ENCODE measurements around the gene FAM32A. TPM values are rescaled to one million over a fixed set of nuclear protein-coding genes. Genes with fewer than 3 reads are reported as not detected.

The FAM32A gene
- total and polyA plus RNA-seq, 9 donors, result 37.9 to 68.6 (median 46.5) TPM

- 94 to 97% (median 96%) methylated on average over 16 of the region's 16 CpGs for WGBS, 3 donors
Observed at GRCh38 chr19:16226184-16226591, 41.0 kb downstream of the FAM32A start.

DNA sequence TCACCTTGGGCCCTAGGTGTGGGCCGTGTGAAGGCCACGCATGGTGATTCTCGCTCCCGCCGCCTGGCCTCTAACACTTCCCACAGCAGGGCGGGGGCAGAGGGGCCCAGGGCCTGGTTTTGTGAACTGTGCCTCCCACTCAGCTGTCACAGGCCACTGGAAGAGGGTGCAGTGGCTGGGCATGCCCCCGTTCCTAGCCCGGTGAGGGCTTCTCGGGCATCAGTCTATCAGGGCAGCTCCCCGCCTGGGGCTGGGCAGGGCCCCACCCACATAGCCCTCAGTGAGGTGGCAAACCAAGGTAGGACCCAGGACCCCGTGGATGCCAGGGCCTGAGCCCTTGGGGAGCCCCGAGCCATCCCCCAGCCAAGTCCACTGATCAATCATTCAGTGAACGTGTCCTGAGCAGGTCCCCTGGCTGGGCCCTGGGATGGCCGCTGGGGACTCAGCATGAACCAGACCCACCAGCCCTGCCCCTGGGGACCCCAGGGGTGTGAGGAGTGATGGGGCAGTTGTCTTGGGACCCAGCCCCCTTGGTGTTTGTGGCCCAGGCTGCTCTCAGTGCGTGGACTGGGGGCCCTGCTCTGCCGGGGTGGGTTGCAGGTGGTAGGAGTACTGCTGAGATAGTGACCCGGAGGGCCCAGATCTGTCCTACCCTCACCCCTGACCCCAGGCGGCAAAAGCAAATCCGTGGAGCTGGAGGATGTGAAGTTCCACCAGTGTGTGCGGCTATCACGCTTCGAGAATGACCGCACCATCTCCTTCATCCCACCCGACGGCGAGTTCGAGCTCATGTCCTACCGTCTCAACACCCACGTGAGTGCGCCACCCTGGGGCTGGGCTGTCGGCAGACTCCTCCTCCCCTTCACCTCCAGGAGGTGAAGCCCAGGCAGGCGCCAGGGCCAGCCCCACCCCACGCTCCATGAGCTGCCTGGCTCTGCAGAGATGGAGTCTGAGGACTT lies 41.9 kb downstream of the FAM32A start:
- intact Hi-C loops (cut with DNase I), result no loop called here
- H3K27me3 ChIP-seq, result no peaks in the 10 kb centered on the region
- WGBS, 3 donors, result 88 to 93% (median 89%) methylated on average over 27 to 33 of the region's 33 CpGs
- no peak for DNase-seq
- H3K4me3 ChIP-seq, result no peak overlapping the region
- no peaks in the 10 kb centered on the region for H3K4me1 ChIP-seq (ENCODE audit: insufficient read depth)
- no peaks in the 10 kb centered on the region for H3K9me3 ChIP-seq
- TF ChIP-seq, protein P1, sequence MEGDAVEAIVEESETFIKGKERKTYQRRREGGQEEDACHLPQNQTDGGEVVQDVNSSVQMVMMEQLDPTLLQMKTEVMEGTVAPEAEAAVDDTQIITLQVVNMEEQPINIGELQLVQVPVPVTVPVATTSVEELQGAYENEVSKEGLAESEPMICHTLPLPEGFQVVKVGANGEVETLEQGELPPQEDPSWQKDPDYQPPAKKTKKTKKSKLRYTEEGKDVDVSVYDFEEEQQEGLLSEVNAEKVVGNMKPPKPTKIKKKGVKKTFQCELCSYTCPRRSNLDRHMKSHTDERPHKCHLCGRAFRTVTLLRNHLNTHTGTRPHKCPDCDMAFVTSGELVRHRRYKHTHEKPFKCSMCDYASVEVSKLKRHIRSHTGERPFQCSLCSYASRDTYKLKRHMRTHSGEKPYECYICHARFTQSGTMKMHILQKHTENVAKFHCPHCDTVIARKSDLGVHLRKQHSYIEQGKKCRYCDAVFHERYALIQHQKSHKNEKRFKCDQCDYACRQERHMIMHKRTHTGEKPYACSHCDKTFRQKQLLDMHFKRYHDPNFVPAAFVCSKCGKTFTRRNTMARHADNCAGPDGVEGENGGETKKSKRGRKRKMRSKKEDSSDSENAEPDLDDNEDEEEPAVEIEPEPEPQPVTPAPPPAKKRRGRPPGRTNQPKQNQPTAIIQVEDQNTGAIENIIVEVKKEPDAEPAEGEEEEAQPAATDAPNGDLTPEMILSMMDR (IDR thresholded peaks at IDR 0.05), result no peak
- TF ChIP-seq POLR2A (IDR thresholded peaks at IDR 0.05) (no peak), EP300 (IDR thresholded peaks at IDR 0.05) (no peak)
- no peak overlapping the region for H3K27ac ChIP-seq
- H3K36me3 ChIP-seq, result no peaks in the 10 kb centered on the region

More at GRCh38 chr19:16226184-16226591, 41.0 kb downstream of the FAM32A start:
- Histone ChIP-seq H3K36me3 (no peaks in the 10 kb centered on the region), H3K27me3 (no peaks in the 10 kb centered on the region), H3K4me3 (no peak overlapping the region), H3K27ac (no peak overlapping the region), H3K9me3 (peaks cover 0 to 6% of the 10 kb centered on the region in 2 donors), H3K4me1 (ENCODE audit: insufficient read depth) (no peaks in the 10 kb centered on the region)
- TF ChIP-seq EP300 (IDR thresholded peaks at IDR 0.05) (no peak), POLR2A (IDR thresholded peaks at IDR 0.05) (no peak)
- TF ChIP-seq, protein P1 (IDR thresholded peaks at IDR 0.05), result no peak
- no peak for DNase-seq
- intact Hi-C loops (cut with DNase I), result no loop called here

DNA sequence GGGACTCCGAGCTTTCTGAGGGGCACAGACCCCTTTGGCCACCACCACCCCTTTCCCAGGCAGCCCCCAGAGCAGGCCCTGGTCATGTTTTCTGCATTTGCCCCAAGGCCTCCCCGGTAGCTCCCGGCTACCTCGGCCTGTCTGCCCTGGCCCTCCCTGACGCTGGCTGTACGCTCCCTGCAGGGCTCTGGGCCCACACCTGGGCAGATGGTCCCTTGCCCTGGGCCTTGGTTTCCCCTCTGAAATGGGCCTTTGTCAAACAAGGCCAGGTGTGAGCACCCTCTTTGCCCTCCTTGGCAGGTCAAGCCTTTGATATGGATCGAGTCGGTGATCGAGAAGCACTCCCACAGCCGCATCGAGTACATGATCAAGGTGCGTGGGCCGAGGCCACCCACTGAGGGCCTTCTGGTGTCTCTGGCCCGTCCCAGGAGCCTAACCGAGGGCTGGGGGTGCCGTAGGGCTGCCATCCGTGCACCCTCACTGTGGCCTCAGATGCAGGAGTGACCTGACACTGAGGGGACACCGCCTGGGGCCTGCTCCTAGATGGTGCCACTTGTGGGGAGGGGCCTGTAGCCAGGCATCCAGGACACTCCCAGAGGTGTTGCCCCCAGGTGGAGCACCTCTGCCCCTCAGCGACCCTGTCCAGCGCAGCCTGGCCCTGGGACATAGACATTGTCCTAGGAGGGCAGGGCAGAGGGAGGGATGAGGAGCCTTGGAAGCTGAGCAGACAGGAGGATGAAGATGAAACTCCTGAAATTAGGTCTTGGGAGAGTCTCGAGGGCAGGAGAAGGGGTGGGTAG lies 42.8 kb downstream of the FAM32A start:
- no peak for TF ChIP-seq POLR2A (IDR thresholded peaks at IDR 0.05)
- no peak for TF ChIP-seq EP300 (IDR thresholded peaks at IDR 0.05)
- TF ChIP-seq, protein P1 (IDR thresholded peaks at IDR 0.05), result no peak
- H3K9me3 ChIP-seq, result no peaks in the 10 kb centered on the region

DNA sequence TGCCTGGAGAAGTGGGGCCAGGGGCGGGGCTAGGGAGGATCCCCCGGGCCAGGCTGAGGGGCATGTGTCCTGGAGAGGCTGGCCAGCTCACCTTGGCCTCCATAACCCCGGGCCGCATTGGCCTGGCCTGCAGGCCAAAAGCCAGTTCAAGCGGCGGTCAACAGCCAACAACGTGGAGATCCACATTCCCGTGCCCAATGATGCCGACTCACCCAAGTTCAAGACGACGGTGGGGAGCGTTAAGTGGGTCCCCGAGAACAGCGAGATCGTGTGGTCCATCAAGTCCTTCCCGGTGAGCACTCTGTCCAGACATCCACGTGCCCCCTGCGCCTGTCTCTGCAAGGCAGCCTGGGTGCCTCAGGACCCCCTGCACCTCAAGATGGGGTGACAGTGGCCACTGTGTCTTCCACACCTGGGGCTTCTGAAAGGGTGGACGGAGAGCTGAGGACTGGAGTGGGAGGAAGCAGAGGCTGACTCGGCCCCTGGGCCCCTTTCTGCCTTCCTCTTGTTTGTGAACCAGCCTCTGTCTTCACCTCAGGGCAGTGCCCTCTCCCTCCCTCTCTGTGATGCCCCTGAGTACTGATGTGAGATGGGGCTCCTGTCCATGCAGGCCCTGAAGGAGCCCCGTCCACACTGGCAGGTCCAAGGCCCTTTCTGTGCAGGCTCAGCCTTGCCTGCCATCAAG lies 43.6 kb downstream of the FAM32A start:
- WGBS, 3 donors, result 77 to 85% (median 85%) methylated on average over 21 of the region's 21 CpGs
- TF ChIP-seq EP300 (IDR thresholded peaks at IDR 0.05), result no peak
- no peak for TF ChIP-seq POLR2A (IDR thresholded peaks at IDR 0.05)
- TF ChIP-seq, protein P1 (IDR thresholded peaks at IDR 0.05), result no peak
- Histone ChIP-seq H3K36me3 (no peaks in the 10 kb centered on the region), H3K27me3 (no peaks in the 10 kb centered on the region), H3K9me3 (no peaks in the 10 kb centered on the region), H3K4me1 (ENCODE audit: insufficient read depth) (no peaks in the 10 kb centered on the region), H3K4me3 (no peak overlapping the region), H3K27ac (no peak overlapping the region)
- no peak for DNase-seq
- intact Hi-C loops (cut with DNase I), result no loop called here

More for the DNA sequence above, 42.8 kb downstream of the FAM32A start:
- no peak overlapping the region for H3K27ac ChIP-seq
- H3K4me3 ChIP-seq, result no peak overlapping the region
- 87 to 92% (median 88%) methylated on average over 19 to 21 of the region's 21 CpGs for WGBS, 3 donors
- no peak for DNase-seq
- H3K36me3 ChIP-seq, result no peaks in the 10 kb centered on the region
- no peaks in the 10 kb centered on the region for H3K27me3 ChIP-seq
- intact Hi-C loops (cut with DNase I), result no loop called here
- H3K4me1 ChIP-seq (ENCODE audit: insufficient read depth), result no peaks in the 10 kb centered on the region

All from ovary (tissue), 9 donors.